ACHN (cell line): ENCODE measurements around the gene CD163L1.
"Not testable (repeated sequence)": the region's sequence is repeated elsewhere in the genome, so short reads cannot be mapped to it uniquely, and the experiment has no call there.

ENCODE experiments used
- DNase-seq: peaks from one replicate; pipeline ENCODE4 v3.0.0-alpha.2; 2015
- in situ Hi-C: cut with HindIII; loops from 2 replicates; pipeline ENCODE4 v1.10.0; 2017; ENCODE audit warnings: low sequenced_read_pairs, low pct_ligation_motif_present, low pct_unique_long_range_greater_than_20kb

The CD163L1 gene

GRCh38 chr12:7346551-7347225 lies 97.3 kb downstream of the CD163L1 start:
- in situ Hi-C loops = no loop called here
- DNase-seq = no peak

GRCh38 chr12:7344833-7345606 lies 98.9 kb downstream of the CD163L1 start:
- in situ Hi-C loops = no loop called here
- no peak for DNase-seq

GRCh38 chr12:7339675-7340074 lies 104.3 kb downstream of the CD163L1 start:
- in situ Hi-C loops = no loop called here

GRCh38 chr12:7337790-7338189 lies 106.2 kb downstream of the CD163L1 start:
- DNase-seq, in situ Hi-C loops: not testable (repeated sequence)

More at GRCh38 chr12:7339675-7340074, 104.3 kb downstream of the CD163L1 start:
- no peak for DNase-seq

GRCh38 chr12:7327918-7328317 lies 116.0 kb downstream of the CD163L1 start:
- no peak for DNase-seq
- in situ Hi-C loops = no loop called here

GRCh38 chr12:7324176-7324575 lies 119.8 kb downstream of the CD163L1 start:
- DNase-seq = no peak
- in situ Hi-C loops = no loop called here

GRCh38 chr12:7322599-7322998 lies 121.4 kb downstream of the CD163L1 start:
- in situ Hi-C loops = no loop called here
- DNase-seq = no peak

GRCh38 chr12:7321624-7322023 lies 122.3 kb downstream of the CD163L1 start:
- DNase-seq = no peak
- in situ Hi-C loops = no loop called here

GRCh38 chr12:7319930-7320329 lies 124.0 kb downstream of the CD163L1 start:
- no peak for DNase-seq
- in situ Hi-C loops = no loop called here

- DNase-seq = no peak
- in situ Hi-C loops = no loop called here
These were observed 133.9 kb downstream of the CD163L1 start for GRCh38 chr12:7310070-7310469.
